Endodermal cell (in vitro differentiated cells): Measurements from ENCODE around the gene CEP170. TPM values are rescaled to one million over a fixed set of nuclear protein-coding genes. Genes with fewer than 3 reads are reported as not detected.
"Not testable (repeated sequence)": the region's sequence is repeated elsewhere in the genome, so short reads cannot be mapped to it uniquely, and the experiment has no call there.

ENCODE experiments used
- DNase-seq: peaks from one replicate; pipeline ENCODE4 v3.0.0-alpha.2; 2017
- H3K27ac ChIP-seq: 2 replicates; pipeline ENCODE4 v1.5.1; 2013; ENCODE audit warnings: mild to moderate bottlenecking, low read depth, low read length, moderate library complexity
- H3K27me3 ChIP-seq: 2 replicates; pipeline ENCODE4 v1.6.1; 2013; ENCODE audit warnings: mild to moderate bottlenecking, low read length, moderate library complexity; ENCODE audit not compliant: insufficient read depth, control insufficient read depth, poor library complexity, severe bottlenecking
- H3K36me3 ChIP-seq: 2 replicates; pipeline ENCODE4 v1.7.0; 2013; ENCODE audit warnings: mild to moderate bottlenecking, low read length, moderate library complexity; ENCODE audit not compliant: control insufficient read depth, insufficient read depth
- H3K4me1 ChIP-seq: one replicate; pipeline ENCODE4 v1.7.0; 2013; ENCODE audit warnings: low read length; ENCODE audit not compliant: control insufficient read depth, insufficient read depth
- H3K4me3 ChIP-seq: 2 replicates; pipeline ENCODE4 v1.5.1; 2013; ENCODE audit warnings: mild to moderate bottlenecking, low read length, moderate library complexity
- H3K9ac ChIP-seq: 2 replicates; pipeline ENCODE4 v1.6.1; 2013; ENCODE audit warnings: mild to moderate bottlenecking, low read length, moderate library complexity; ENCODE audit not compliant: poor library complexity, severe bottlenecking; ENCODE audit errors: extremely low read depth
- H3K9me3 ChIP-seq: 2 replicates; pipeline ENCODE4 v1.6.1; 2013; ENCODE audit warnings: mild to moderate bottlenecking, low read length, moderate library complexity; ENCODE audit not compliant: control insufficient read depth
- H3K27ac Mint-ChIP-seq: 2 replicates; pipeline ENCODE4 v1.8.0; 2020; ENCODE audit warnings: mixed read lengths
- H3K27me3 Mint-ChIP-seq: 2 replicates; pipeline ENCODE4 v1.8.0; 2021; ENCODE audit warnings: mild to moderate bottlenecking, mixed read lengths; ENCODE audit not compliant: insufficient read depth
- H3K36me3 Mint-ChIP-seq: 2 replicates; pipeline ENCODE4 v1.8.0; 2020; ENCODE audit warnings: low read depth, mixed read lengths
- H3K4me1 Mint-ChIP-seq: 2 replicates; pipeline ENCODE4 v1.8.0; 2020; ENCODE audit warnings: mixed read lengths
- H3K4me3 Mint-ChIP-seq: 2 replicates; pipeline ENCODE4 v1.8.0; 2020; ENCODE audit warnings: mild to moderate bottlenecking, moderate library complexity, mixed read lengths
- H3K9me3 Mint-ChIP-seq: 2 replicates; pipeline ENCODE4 v1.8.0; 2020; ENCODE audit warnings: mild to moderate bottlenecking, mixed read lengths
- WGBS, 2 experiments: methylation state at CpG; one replicate each; pipeline versions ENCODE4 v1.1.5 to v1.1.7; 2013; ENCODE audit warnings: missing lambda C conversion rate in 2 of 2, mixed read lengths in 1 of 2; ENCODE audit not compliant: insufficient coverage in 1 of 2, insufficient read length in 1 of 2; 5-methylcytosine and 5-hydroxymethylcytosine counted together
- total RNA-seq, 2 donors: library from RNA; stranded (reverse); fragmentation: NEBNext Ultra II Directional in 1 of 2; extraction: Animal tissue kit (Norgen Biotek cat#: 25700) in 1 of 2; gene quantifications; 2 replicates in 1 of 2; 3 replicates in 1 of 2; pipeline ENCODE4 v1.2.1, GENCODE V29; 2021
- TF ChIP-seq, protein P1 (sequence below): fragments of 200-600 bp; sonication (generic); conservative IDR thresholded peaks from 2 replicates; pipeline ENCODE4 v1.5.0; 2021; ENCODE audit warnings: antibody characterized with exemption, mild to moderate bottlenecking

The CEP170 gene
- total RNA-seq, 2 donors from 2014 or later, result 85.7 to 99.8 TPM

DNA sequence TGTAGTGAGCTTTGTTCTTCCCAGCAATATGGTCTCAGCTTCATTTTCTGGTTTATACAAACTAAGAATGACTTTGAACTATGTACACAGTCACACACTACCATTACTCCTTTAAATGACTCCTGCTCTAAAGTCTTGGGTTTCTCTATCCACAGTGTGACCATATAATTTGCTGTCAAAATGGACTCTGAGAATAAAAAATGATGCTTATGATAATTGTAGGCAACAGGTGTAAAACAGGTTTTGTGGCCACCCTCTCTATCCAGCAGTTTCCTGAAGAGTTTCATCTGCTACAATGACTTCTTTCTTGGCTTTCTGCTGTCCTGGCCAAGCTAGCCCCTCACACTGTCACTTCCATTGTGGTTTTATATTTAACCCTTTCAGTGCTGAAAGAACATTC lies 71.4 kb downstream of the CEP170 start:
- DNase-seq, H3K27me3 ChIP-seq, H3K9me3 Mint-ChIP-seq, H3K9me3 ChIP-seq, H3K27me3 Mint-ChIP-seq, H3K27ac Mint-ChIP-seq, H3K4me3 ChIP-seq, H3K4me1 ChIP-seq, H3K4me3 Mint-ChIP-seq, H3K27ac ChIP-seq, H3K9ac ChIP-seq: not testable (repeated sequence)
- peaks cover 15% of the 10 kb centered on the region for H3K36me3 ChIP-seq
- H3K36me3 Mint-ChIP-seq, result peaks cover 28% of the 10 kb centered on the region
- peaks cover 10% of the 10 kb centered on the region for H3K4me1 Mint-ChIP-seq

- not testable (repeated sequence) for H3K9ac ChIP-seq, H3K4me3 Mint-ChIP-seq, H3K27me3 ChIP-seq, H3K9me3 ChIP-seq, H3K4me1 ChIP-seq, H3K4me3 ChIP-seq, H3K27me3 Mint-ChIP-seq, DNase-seq, H3K27ac ChIP-seq, H3K9me3 Mint-ChIP-seq
- H3K36me3 ChIP-seq, result peaks cover 15% of the 10 kb centered on the region
- Mint-ChIP-seq H3K27ac (peak overlapping the region; percentile 58), H3K4me1 (peaks cover 10% of the 10 kb centered on the region), H3K36me3 (peaks cover 28% of the 10 kb centered on the region)
- WGBS, 2 experiments, result 90% methylated on average over 2 of the region's 3 CpGs; no CpG with 5 or more reads in 1 of the 2 experiments
Observed at GRCh38 chr1:243183176-243183575, 71.9 kb downstream of the CEP170 start.

- Histone ChIP-seq H3K36me3 (no peaks in the 10 kb centered on the region), H3K27ac (no peak overlapping the region), H3K27me3 (no peaks in the 10 kb centered on the region), H3K9me3 (no peaks in the 10 kb centered on the region), H3K4me3 (no peak overlapping the region), H3K4me1 (peaks cover 3% of the 10 kb centered on the region), H3K9ac (no peak overlapping the region)
- WGBS, 2 experiments, result 93 to 100% methylated on average over 3 of the region's 7 CpGs
- Mint-ChIP-seq H3K36me3 (peaks cover 7% of the 10 kb centered on the region), H3K4me1 (peaks cover 16% of the 10 kb centered on the region), H3K27ac (no peak overlapping the region), H3K4me3 (no peak overlapping the region), H3K27me3 (no peaks in the 10 kb centered on the region), H3K9me3 (no peaks in the 10 kb centered on the region)
- DNase-seq, result no peak
- TF ChIP-seq, protein P1, sequence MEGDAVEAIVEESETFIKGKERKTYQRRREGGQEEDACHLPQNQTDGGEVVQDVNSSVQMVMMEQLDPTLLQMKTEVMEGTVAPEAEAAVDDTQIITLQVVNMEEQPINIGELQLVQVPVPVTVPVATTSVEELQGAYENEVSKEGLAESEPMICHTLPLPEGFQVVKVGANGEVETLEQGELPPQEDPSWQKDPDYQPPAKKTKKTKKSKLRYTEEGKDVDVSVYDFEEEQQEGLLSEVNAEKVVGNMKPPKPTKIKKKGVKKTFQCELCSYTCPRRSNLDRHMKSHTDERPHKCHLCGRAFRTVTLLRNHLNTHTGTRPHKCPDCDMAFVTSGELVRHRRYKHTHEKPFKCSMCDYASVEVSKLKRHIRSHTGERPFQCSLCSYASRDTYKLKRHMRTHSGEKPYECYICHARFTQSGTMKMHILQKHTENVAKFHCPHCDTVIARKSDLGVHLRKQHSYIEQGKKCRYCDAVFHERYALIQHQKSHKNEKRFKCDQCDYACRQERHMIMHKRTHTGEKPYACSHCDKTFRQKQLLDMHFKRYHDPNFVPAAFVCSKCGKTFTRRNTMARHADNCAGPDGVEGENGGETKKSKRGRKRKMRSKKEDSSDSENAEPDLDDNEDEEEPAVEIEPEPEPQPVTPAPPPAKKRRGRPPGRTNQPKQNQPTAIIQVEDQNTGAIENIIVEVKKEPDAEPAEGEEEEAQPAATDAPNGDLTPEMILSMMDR, result no peak
Observed at GRCh38 chr1:243179720-243180119, 75.4 kb downstream of the CEP170 start.

GRCh38 chr1:243177792-243178191 lies 77.3 kb downstream of the CEP170 start:
- peaks cover 15% of the 10 kb centered on the region for H3K4me1 Mint-ChIP-seq
- not testable (repeated sequence) for H3K27me3 Mint-ChIP-seq, H3K36me3 ChIP-seq, H3K27ac Mint-ChIP-seq, H3K27ac ChIP-seq, H3K9me3 ChIP-seq, H3K36me3 Mint-ChIP-seq, H3K4me3 Mint-ChIP-seq, H3K4me1 ChIP-seq, H3K9me3 Mint-ChIP-seq, H3K27me3 ChIP-seq, H3K4me3 ChIP-seq, H3K9ac ChIP-seq, DNase-seq
- WGBS, 2 experiments, result 90 to 100% methylated on average over 3 to 5 of the region's 6 CpGs

DNA sequence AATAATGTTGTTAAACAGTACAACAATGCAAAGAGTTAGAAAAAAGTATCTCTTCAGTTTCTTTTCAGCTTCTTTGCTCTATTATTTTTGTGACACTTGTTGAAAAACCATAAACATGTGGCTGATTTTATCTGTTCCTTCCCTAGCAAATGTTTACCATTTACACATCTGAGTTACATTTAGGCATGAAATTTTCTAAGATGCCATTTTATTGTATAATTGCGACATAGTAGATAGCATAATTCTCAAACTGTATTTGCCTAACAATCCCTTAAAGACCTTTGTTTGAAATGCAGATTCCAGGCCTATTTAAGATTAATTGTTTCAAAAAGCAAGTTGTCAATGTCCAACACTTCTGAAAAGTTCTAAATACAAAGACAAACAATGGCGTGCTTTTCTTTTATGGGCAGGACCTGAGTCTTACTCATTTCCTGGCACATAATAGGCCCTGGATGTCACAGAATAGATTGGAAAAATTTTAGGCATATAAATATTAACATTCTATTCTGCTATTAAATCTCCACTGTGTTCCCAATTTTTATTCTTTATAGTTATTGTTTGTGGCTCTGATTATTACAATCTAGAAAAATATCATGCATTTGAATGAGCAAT lies 81.2 kb downstream of the CEP170 start:
- H3K36me3 Mint-ChIP-seq, result peaks cover 11% of the 10 kb centered on the region
- not testable (repeated sequence) for H3K27me3 Mint-ChIP-seq, H3K36me3 ChIP-seq, H3K27me3 ChIP-seq, H3K9me3 Mint-ChIP-seq, DNase-seq, H3K27ac ChIP-seq, H3K9me3 ChIP-seq, H3K4me3 Mint-ChIP-seq, H3K27ac Mint-ChIP-seq, H3K9ac ChIP-seq, H3K4me1 ChIP-seq, H3K4me3 ChIP-seq, H3K4me1 Mint-ChIP-seq
- WGBS, 2 experiments, result 80% methylated on average over 1 of the region's 2 CpGs; no CpG with 5 or more reads in 1 of the 2 experiments

DNA sequence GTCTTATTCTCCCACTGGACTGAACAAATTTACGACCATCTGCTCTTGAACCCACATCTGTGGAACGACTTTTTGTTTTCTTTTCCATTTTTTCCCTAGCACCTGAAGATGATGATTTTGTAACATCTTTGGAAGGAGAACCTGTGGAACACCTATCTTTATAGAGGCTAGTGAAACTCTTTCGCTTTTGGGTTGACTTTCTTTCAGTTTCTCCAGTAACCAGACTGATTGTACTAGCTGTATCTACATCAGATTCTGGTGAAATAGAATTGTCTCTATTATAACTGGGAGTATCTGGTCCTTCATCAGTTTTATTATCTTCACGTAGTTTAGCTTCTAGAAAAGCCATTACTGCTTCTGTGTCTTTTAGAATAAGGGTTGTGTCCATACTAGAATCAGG lies 90.2 kb downstream of the CEP170 start:
- H3K27me3 Mint-ChIP-seq, H3K4me1 Mint-ChIP-seq, H3K4me3 Mint-ChIP-seq, H3K4me1 ChIP-seq, H3K4me3 ChIP-seq, H3K9me3 Mint-ChIP-seq, H3K9ac ChIP-seq, DNase-seq, H3K27me3 ChIP-seq, H3K27ac ChIP-seq, H3K9me3 ChIP-seq, H3K36me3 ChIP-seq, H3K27ac Mint-ChIP-seq: not testable (repeated sequence)
- peaks cover 16% of the 10 kb centered on the region for H3K36me3 Mint-ChIP-seq
- 93% methylated on average over 1 of the region's 4 CpGs; no CpG with 5 or more reads in 1 of the 2 experiments for WGBS, 2 experiments
